ENCODE data around the gene PRF1. TPM values are rescaled to one million over a fixed set of nuclear protein-coding genes. Genes with fewer than 3 reads are reported as not detected.
"Not testable (repeated sequence)": the region's sequence is repeated elsewhere in the genome, so short reads cannot be mapped to it uniquely, and the experiment has no call there.

PRF1 gene
- total RNA-seq, 1 donor from 2014 or later = not detected

- FAIRE-seq; DNase-seq (ENCODE audit: low spot score in 2 of 2): not testable (repeated sequence)
Observed at GRCh38 chr10:70581176-70581575, 21.4 kb downstream of the PRF1 start.

GRCh38 chr10:70579234-70580002, 23.1 kb downstream of the PRF1 start:
- FAIRE-seq (no peak), DNase-seq (ENCODE audit: low spot score in 2 of 2) (no peak)

GRCh38 chr10:70578371-70578947, 24.1 kb downstream of the PRF1 start:
- FAIRE-seq (no peak), DNase-seq (ENCODE audit: low spot score in 2 of 2) (no peak)

- DNase-seq (ENCODE audit: low spot score in 2 of 2) = no peak
- no peak for FAIRE-seq
Observed at GRCh38 chr10:70576803-70577517, 25.6 kb downstream of the PRF1 start.

GRCh38 chr10:70575874-70576802, 26.4 kb downstream of the PRF1 start:
- DNase-seq (ENCODE audit: low spot score in 2 of 2) = no peak
- no peak for FAIRE-seq

- DNase-seq (ENCODE audit: low spot score in 2 of 2) (no peak), FAIRE-seq (no peak)
Observed at GRCh38 chr10:70575486-70575873, 27.1 kb downstream of the PRF1 start.

- FAIRE-seq (no peak), DNase-seq (ENCODE audit: low spot score in 2 of 2) (no peak)
Observed at GRCh38 chr10:70573599-70574506, 28.7 kb downstream of the PRF1 start.

- DNase-seq (ENCODE audit: low spot score in 2 of 2) (no peak), FAIRE-seq (no peak)
Observed at GRCh38 chr10:70571636-70572439, 30.7 kb downstream of the PRF1 start.

- no peak for FAIRE-seq
- no peak for DNase-seq (ENCODE audit: low spot score in 2 of 2)
Observed at GRCh38 chr10:70571236-70571635, 31.3 kb downstream of the PRF1 start.

- FAIRE-seq = no peak
- DNase-seq (ENCODE audit: low spot score in 2 of 2) = no peak
Observed at GRCh38 chr10:70568781-70569495, 33.6 kb downstream of the PRF1 start.

GRCh38 chr10:70568113-70568512, 34.4 kb downstream of the PRF1 start:
- DNase-seq (ENCODE audit: low spot score in 2 of 2) = no peak

GRCh38 chr10:70567603-70568002, 34.9 kb downstream of the PRF1 start:
- no peak for FAIRE-seq
- no peak for DNase-seq (ENCODE audit: low spot score in 2 of 2)

More at GRCh38 chr10:70568113-70568512, 34.4 kb downstream of the PRF1 start:
- FAIRE-seq = no peak

- DNase-seq (ENCODE audit: low spot score in 2 of 2) = no peak
- FAIRE-seq = no peak
Observed at GRCh38 chr10:70566515-70567290, 35.8 kb downstream of the PRF1 start.

- no peak for FAIRE-seq
- DNase-seq (ENCODE audit: low spot score in 2 of 2) = no peak
Observed at GRCh38 chr10:70565556-70566514, 36.7 kb downstream of the PRF1 start.

- FAIRE-seq = no peak
Observed at GRCh38 chr10:70564901-70565351, 37.6 kb downstream of the PRF1 start.

More at GRCh38 chr10:70564901-70565351, 37.6 kb downstream of the PRF1 start:
- no peak for DNase-seq (ENCODE audit: low spot score in 2 of 2)

All from frontal cortex (tissue), 4 donors.